Mucosa of gallbladder (tissue), 1 donor: ENCODE data around the gene KCNAB1. TPM values are rescaled to one million over a fixed set of nuclear protein-coding genes. Genes with fewer than 3 reads are reported as not detected.
"Not testable (repeated sequence)": the region's sequence is repeated elsewhere in the genome, so short reads cannot be mapped to it uniquely, and the experiment has no call there.

Source experiments
- DNase-seq: peaks from one replicate; pipeline ENCODE4 v3.0.0-alpha.2; 2020; ENCODE audit warnings: low spot score
- total RNA-seq: library from RNA; stranded (reverse); gene quantifications from one replicate; pipeline ENCODE4 v1.2.1, GENCODE V29; 2021
- donor health status: DM: no; HTN: no; CAD: no.

The KCNAB1 gene
- total RNA-seq, 1 donor from 2014 or later, result 1.6 TPM

DNA sequence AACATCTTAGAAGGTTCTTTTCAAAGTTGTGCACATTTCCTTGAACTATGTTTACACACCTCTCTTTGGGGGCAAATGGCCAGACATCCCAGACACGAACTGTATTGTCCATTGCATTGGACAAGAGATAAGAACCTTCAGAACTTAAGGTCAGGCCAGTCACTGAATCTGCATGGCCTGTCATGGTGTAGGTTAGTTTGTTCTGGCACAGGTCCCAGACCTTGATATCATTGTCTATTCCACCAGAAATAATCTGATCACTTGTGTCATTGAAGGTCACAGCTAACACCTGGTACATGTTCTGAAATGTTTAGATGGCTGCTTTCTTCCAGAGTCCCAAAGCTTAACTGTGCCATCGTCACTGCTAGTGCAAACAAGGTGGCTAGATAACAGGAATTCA lies 55.7 kb downstream of the KCNAB1 start:
- peak; percentile 18 for DNase-seq

- DNase-seq, result no peak
Measured at GRCh38 chr3:156176629-156177210, 56.3 kb downstream of the KCNAB1 start.

GRCh38 chr3:156180077-156180476 lies 59.7 kb downstream of the KCNAB1 start:
- no peak for DNase-seq

DNA sequence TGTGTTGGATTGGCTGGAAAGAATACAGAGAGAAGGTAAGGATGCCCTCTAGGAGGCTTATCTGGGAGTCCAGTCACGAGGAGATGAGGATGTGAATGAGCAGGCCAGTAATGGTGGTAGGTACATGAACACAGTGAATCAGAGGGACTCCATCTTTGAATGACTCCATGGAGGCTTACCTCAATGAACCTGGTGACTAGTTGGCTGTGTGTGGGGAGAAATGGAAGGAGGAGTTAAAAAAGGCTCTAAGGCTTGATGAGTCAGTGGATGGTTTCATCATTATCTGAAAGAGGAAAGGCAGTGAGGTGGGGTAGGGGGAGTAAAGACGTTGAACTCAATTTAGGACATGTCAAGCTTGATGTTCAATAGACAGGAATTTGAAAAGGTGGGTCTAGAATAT lies 61.1 kb downstream of the KCNAB1 start:
- no peak for DNase-seq

DNA sequence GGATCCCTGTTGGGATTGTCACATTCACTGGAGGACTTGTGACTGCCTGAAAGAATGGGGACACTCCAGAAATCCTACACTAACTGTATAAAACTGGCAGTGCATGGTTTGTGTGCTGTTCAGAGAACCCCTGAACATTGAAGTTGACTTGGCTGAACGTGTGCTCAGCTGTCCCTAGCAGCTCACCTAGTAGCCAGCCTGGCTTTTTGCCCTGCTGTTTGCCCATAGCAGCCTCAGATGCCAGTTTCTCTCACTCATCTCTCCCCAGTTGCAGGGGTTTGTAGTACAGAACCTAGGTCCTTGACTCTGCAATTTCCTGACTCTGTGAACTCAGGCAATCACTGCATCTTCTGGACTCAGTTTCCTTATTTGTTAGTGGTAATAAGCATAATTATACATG lies 63.0 kb downstream of the KCNAB1 start:
- no peak for DNase-seq

DNA sequence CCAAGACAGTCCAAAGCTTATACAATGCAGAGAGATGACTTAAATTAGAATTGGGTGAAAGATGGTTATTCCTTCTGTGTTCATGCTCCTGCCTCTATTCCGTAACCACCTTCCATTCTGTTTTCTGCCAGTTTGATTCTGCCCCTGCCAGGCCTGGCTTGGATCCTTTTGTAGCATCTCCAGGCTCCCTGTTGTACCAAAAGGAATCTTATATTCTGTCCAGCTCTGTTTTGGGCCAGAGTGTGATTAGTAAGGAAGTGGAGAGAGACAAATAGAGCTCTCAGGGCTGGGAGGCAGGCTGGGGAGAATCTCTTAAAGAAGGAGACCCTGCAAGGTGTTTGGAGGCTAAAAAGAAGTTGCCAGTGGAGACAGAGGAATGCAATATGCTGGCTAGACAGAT lies 63.8 kb downstream of the KCNAB1 start:
- no peak for DNase-seq

- DNase-seq, result no peak
Measured at GRCh38 chr3:156187146-156187769, 66.9 kb downstream of the KCNAB1 start.

GRCh38 chr3:156188757-156189156 lies 68.4 kb downstream of the KCNAB1 start:
- no peak for DNase-seq

DNA sequence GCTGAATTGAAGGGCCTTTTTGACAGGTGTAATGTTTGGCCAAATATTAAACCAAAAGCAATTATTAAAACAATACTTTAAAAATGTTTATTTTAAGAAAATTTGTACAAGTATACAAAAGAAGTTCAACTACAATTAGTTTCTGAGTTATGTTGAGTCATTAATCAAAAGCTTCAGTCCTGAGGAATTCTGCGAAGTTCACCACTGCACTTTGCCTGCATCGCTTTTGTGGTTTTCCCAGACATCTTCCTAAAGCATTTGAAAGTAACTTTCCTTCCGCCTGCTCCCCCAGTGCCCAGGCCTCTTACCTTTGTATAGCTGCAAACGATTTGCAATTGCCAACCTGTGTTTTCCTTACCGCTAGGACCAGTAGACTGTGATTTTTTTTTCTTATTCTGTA lies 69.5 kb downstream of the KCNAB1 start:
- no peak for DNase-seq

DNA sequence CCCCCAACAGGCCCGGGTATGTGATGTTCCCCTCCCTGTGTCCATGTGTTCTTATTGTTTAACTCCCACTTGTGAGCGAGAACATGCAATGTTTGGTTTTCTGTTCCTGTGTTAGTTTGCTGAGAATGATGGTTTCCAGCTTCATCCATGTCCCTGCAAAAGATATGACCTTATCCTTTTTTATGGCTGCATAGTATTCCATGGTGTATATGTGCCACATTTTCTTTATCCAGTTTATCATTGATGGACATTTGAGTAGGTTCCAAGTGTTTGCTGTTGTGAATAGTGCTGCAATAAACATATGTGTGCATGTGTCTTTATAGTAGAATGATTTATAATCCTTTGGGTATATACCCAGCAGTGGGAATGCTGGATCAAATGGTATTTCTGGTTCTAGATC lies 74.6 kb downstream of the KCNAB1 start:
- DNase-seq, result not testable (repeated sequence)

GRCh38 chr3:156197152-156197551 lies 76.8 kb downstream of the KCNAB1 start:
- DNase-seq, result not testable (repeated sequence)

- no peak for DNase-seq
Measured at GRCh38 chr3:156201411-156202405, 81.3 kb downstream of the KCNAB1 start.

GRCh38 chr3:156206157-156206556 lies 85.8 kb downstream of the KCNAB1 start:
- no peak for DNase-seq

DNA sequence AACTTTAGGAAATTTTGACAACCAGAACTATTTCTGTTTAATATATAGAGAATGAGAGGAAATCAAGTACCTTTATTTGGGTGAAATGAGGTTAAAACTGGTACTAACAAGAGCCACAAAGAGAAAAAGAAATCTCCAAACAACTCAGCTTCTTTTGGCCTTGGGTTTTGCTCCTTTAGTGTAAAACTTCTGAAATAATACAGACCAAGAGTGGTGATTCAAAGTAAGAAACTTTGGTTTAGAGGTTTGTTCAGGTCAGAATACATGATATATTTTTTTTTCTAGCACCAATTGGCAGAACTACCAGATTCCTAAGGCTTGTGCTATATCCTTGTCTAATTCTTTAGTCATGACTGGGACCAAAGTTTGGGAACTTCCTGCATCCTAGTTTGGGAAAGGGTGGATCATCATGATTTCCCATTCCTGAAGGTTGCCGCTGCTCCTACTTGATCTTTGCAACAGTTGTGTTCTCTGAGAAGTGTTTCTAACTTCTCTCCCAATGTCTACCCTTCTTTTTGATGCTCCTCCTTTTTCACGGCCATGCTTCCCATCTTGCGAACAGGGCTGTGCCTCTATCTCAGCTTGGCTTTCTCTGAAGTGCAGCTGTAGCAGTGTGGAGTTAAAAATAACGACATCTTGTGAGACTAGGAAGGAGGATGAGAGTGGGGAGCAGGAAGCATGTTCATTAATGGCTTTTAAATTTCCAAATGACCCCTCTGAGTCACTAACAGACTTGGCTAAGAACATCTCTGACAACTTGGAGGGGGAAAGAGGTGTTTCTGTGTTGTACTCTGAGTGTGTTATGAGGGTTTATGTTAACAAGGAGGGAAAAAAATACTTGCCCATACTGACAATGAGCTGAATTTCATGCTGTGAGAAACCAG lies 87.7 kb downstream of the KCNAB1 start:
- no peak for DNase-seq

- DNase-seq, result no peak
Measured at GRCh38 chr3:156209631-156210335, 89.4 kb downstream of the KCNAB1 start.

DNA sequence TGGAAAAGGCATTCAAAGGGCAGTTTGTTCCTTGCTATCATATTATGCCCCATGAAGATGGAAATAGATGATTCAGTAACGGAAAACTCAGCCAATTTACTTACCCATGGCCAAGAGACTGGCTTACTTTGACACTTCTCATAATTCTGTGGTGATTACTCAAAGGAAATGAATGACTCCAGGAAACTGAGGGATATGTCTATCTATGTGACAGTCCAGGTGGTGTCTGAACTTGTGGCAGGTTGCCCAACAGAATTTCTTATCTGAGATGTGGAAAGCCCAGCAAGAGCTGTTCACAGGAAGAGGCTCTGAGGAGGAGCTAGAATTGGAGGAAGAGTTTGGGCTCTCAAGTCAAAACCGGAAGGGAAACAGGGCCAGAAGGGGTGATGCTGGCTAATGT lies 91.2 kb downstream of the KCNAB1 start:
- DNase-seq, result no peak

DNA sequence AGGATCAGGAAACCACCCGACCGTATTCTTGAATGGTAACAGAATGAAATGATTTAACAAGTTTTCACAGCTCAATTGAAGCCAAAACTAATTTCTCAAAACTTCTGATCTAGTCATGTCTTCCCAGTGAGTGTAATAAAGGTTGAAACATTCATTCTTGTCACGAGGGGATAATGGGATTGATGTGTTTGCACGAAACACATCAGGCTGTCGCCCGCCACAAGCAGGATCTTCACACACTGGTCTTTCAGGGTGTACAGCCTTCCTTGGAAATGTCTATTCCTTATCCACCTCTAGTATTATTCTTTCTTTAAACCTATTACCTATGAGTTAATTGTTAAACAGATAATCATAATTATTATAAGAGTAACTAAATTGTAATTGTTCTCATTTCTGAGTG lies 94.3 kb downstream of the KCNAB1 start:
- no peak for DNase-seq

DNA sequence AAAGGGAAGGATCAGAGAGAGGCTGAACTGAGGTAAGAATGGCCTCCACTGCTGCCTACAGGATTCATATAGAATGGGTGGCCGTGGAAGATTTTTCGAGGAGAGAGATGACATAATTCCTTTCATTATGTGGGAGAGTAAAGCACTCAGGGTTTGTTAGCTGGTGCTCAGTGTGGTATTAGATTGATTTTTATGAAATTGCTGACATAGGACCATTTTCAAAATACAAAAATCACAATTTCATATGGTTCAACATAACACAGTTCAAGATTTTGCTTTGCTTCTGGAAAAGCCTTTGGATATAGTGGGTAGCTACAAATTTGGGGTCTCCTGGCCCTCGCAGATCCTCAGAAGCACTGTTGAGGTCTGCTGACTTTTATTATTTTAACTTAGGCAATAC lies 95.4 kb downstream of the KCNAB1 start:
- no peak for DNase-seq

GRCh38 chr3:156216216-156216615 lies 95.8 kb downstream of the KCNAB1 start:
- no peak for DNase-seq

GRCh38 chr3:156216852-156217251 lies 96.5 kb downstream of the KCNAB1 start:
- no peak for DNase-seq
